Ascending aorta (tissue), 2 donors: ENCODE measurements around the gene SIRT2. TPM values are rescaled to one million over a fixed set of nuclear protein-coding genes. Genes with fewer than 3 reads are reported as not detected.

ENCODE experiments used
- DNase-seq, 2 donors: peaks; one replicate each; pipeline ENCODE4 v3.0.0-alpha.2; 2019; ENCODE audit warnings: low spot score in 2 of 2
- H3K27ac ChIP-seq, 2 donors: fragments of 200-600 bp; sonication (generic); one replicate each; pipeline ENCODE4 v1.5.1; 2016 to 2017; ENCODE audit warnings: mild to moderate bottlenecking in 1 of 2
- H3K27me3 ChIP-seq: fragments of 200-600 bp; sonication (generic); one replicate; pipeline ENCODE4 v1.5.1; 2017
- H3K36me3 ChIP-seq, 2 donors: fragments of 200-600 bp; sonication (generic); one replicate each; pipeline ENCODE4 v1.5.1; 2016
- H3K4me1 ChIP-seq, 2 donors: fragments of 200-600 bp; sonication (generic); one replicate each; pipeline ENCODE4 v1.5.1; 2016 to 2017; ENCODE audit warnings: mild to moderate bottlenecking in 1 of 2
- H3K4me3 ChIP-seq, 2 donors: fragments of 200-600 bp; sonication (generic); one replicate each; pipeline ENCODE4 v1.5.1; 2016 to 2017; ENCODE audit warnings: mild to moderate bottlenecking in 1 of 2
- H3K9me3 ChIP-seq, 2 donors: fragments of 200-600 bp; sonication (generic); one replicate each; pipeline ENCODE4 v1.5.1; 2016
- CTCF ChIP-seq, 3 experiments: fragments of 200-600 bp in 2 of 3; fragments of 450-650 bp in 1 of 3; sonication (generic) in 2 of 3; IDR thresholded peaks; one replicate each; pipeline ENCODE4 v1.5.1; 2016 to 2019; ENCODE audit warnings: antibody characterized with exemption in 3 of 3, mild to moderate bottlenecking in 1 of 3, moderate library complexity in 1 of 3
- intact Hi-C: fragments of 100-400 bp; cut with DNase I; formaldehyde crosslinking; loops from one replicate; pipeline ENCODE4 v1.15.1; 2023
- total RNA-seq: library from RNA; depleted of rRNA; stranded (reverse); fragments of >200 nt; gene quantifications from one replicate; pipeline ENCODE4 v1.1.0, GENCODE V29; 2016

Gene SIRT2
- total RNA-seq, 1 donor from 2014 or later = 53.1 TPM

GRCh38 chr19:38904581-38905539 is 5.4 kb upstream of the SIRT2 start:
- peaks cover 0 to 12% of the 10 kb centered on the region in 2 donors for H3K4me1 ChIP-seq
- no peak overlapping the region for H3K4me3 ChIP-seq
- intact Hi-C loops = loop anchor here (5.0 kb wide), 1 partner anchor 503 kb away; the partner anchor contains the start of gene FAM98C
- no peak for TF ChIP-seq CTCF (IDR thresholded peaks at IDR 0.05)
- no peaks in the 10 kb centered on the region for H3K9me3 ChIP-seq
- no peaks in the 10 kb centered on the region for H3K27me3 ChIP-seq
- no peak overlapping the region for H3K27ac ChIP-seq
- H3K36me3 ChIP-seq = peaks cover 28 to 36% of the 10 kb centered on the region in 2 donors
- no peak for DNase-seq

GRCh38 chr19:38901683-38902082 is 2.3 kb upstream of the SIRT2 start:
- no peak for DNase-seq
- Histone ChIP-seq H3K27ac (no peak overlapping the region), H3K4me1 (peaks cover 6 to 20% of the 10 kb centered on the region in 2 donors), H3K9me3 (no peaks in the 10 kb centered on the region), H3K4me3 (no peak overlapping the region), H3K27me3 (no peaks in the 10 kb centered on the region), H3K36me3 (peaks cover 12 to 18% of the 10 kb centered on the region in 2 donors)
- intact Hi-C loops = loop anchor here (5.0 kb wide), 1 partner anchor 499 kb away; the partner anchor contains the start of gene FAM98C
- TF ChIP-seq CTCF (IDR thresholded peaks at IDR 0.05) = no peak

- Histone ChIP-seq H3K4me3 (peak overlapping the region; percentile 89 to 94), H3K27me3 (no peaks in the 10 kb centered on the region), H3K27ac (peak overlapping the region in 1 of 2 donors; percentile 94), H3K36me3 (peaks cover 9 to 16% of the 10 kb centered on the region in 2 donors), H3K4me1 (peaks cover 6 to 20% of the 10 kb centered on the region in 2 donors), H3K9me3 (no peaks in the 10 kb centered on the region)
- intact Hi-C loops = loop anchor here (5.0 kb wide), 1 partner anchor 498 kb away; the partner anchor contains the start of gene FAM98C
- TF ChIP-seq CTCF (IDR thresholded peaks at IDR 0.05) = no peak
- DNase-seq = no peak
Observed at GRCh38 chr19:38900743-38901190, 1.3 kb upstream of the SIRT2 start.

GRCh38 chr19:38900202-38900629 is 798 bp upstream of the SIRT2 start:
- DNase-seq = no peak
- intact Hi-C loops = loop anchor here (5.0 kb wide), 1 partner anchor 498 kb away; the partner anchor contains the start of gene FAM98C
- TF ChIP-seq CTCF (IDR thresholded peaks at IDR 0.05) = no peak
- Histone ChIP-seq H3K9me3 (no peaks in the 10 kb centered on the region), H3K27me3 (no peaks in the 10 kb centered on the region), H3K36me3 (peaks cover 4 to 10% of the 10 kb centered on the region in 2 donors), H3K4me3 (peak overlapping the region; percentile 89 to 94), H3K4me1 (peaks cover 6 to 20% of the 10 kb centered on the region in 2 donors), H3K27ac (peak overlapping the region; percentile 94)

GRCh38 chr19:38898788-38899446 is 501 bp downstream of the SIRT2 start:
- DNase-seq = no peak
- TF ChIP-seq CTCF (IDR thresholded peaks at IDR 0.05) = no peak
- Histone ChIP-seq H3K27ac (peak overlapping the region; percentile 94), H3K4me3 (peak overlapping the region; percentile 89 to 94), H3K4me1 (peaks cover 6 to 20% of the 10 kb centered on the region in 2 donors), H3K27me3 (no peaks in the 10 kb centered on the region), H3K9me3 (no peaks in the 10 kb centered on the region), H3K36me3 (no peaks in the 10 kb centered on the region)
- intact Hi-C loops = loop anchor here (1.0 to 10.0 kb wide), 6 partner anchors 28 to 354 kb away; partner anchors contain the start of genes ECH1, EIF3K, MRPS12 and SARS2
